Glutamatergic neuron (in vitro differentiated cells): ENCODE data around the gene MRPS5. TPM values are rescaled to one million over a fixed set of nuclear protein-coding genes. Genes with fewer than 3 reads are reported as not detected.
"Not testable (repeated sequence)": the region's sequence is repeated elsewhere in the genome, so short reads cannot be mapped to it uniquely, and the experiment has no call there.

ENCODE experiments used
- DNase-seq: peaks from one replicate; pipeline ENCODE4 v3.0.0; 2022
- H3K27ac Mint-ChIP-seq: one replicate; pipeline ENCODE4 v1.8.0; 2020; ENCODE audit warnings: mild to moderate bottlenecking, mixed read lengths, inconsistent platforms; ENCODE audit not compliant: unreplicated experiment
- H3K27me3 Mint-ChIP-seq: one replicate; pipeline ENCODE4 v1.8.0; 2020; ENCODE audit warnings: mild to moderate bottlenecking, moderate library complexity, mixed read lengths, inconsistent platforms; ENCODE audit not compliant: unreplicated experiment
- H3K36me3 Mint-ChIP-seq: one replicate; pipeline ENCODE4 v1.8.0; 2020; ENCODE audit warnings: mild to moderate bottlenecking, mixed read lengths, inconsistent platforms; ENCODE audit not compliant: unreplicated experiment
- H3K4me1 Mint-ChIP-seq: one replicate; pipeline ENCODE4 v1.8.0; 2020; ENCODE audit warnings: mild to moderate bottlenecking, low read depth, mixed read lengths, inconsistent platforms; ENCODE audit not compliant: unreplicated experiment
- H3K4me3 Mint-ChIP-seq: one replicate; pipeline ENCODE4 v1.8.0; 2020; ENCODE audit warnings: mild to moderate bottlenecking, mixed read lengths, inconsistent platforms; ENCODE audit not compliant: unreplicated experiment
- H3K9me3 Mint-ChIP-seq: one replicate; pipeline ENCODE4 v1.8.0; 2020; ENCODE audit warnings: mild to moderate bottlenecking, moderate library complexity, mixed read lengths, inconsistent platforms; ENCODE audit not compliant: unreplicated experiment
- CTCF ChIP-seq: fragments of 200-600 bp; sonication (generic); IDR thresholded peaks from one replicate; pipeline ENCODE4 v1.5.0; 2021; ENCODE audit not compliant: partially characterized antibody, unreplicated experiment
- total RNA-seq: library from RNA; stranded (reverse); fragmentation: NEBNext Ultra II Directional; extraction: Animal tissue kit (Norgen Biotek cat#: 25700); gene quantifications from one replicate; pipeline ENCODE4 v1.2.1, GENCODE V29; 2021; ENCODE audit not compliant: unreplicated experiment

The MRPS5 gene
- total RNA-seq, 1 donor from 2014 or later, result 68.7 TPM

DNA sequence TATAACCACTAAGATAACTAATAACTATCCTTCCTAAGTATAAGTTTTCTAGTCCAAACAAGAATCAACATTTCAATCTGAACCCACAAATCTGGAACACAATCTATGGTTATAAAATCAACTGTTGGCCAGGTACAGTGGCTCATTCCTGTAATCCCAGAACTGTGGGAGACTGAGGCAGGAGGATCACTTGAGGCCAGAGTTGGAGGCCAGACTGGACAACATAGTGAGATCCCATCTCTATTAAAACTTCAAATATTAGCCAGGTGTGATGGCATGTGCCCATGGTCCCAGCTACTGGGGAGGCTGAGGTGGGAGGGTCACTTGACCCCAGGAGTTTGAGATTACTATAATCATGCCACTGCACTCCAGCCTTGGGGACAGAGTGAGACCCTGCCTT lies 11.2 kb downstream of the MRPS5 start:
- H3K4me3 Mint-ChIP-seq, result no peak overlapping the region
- peaks cover 3% of the 10 kb centered on the region for H3K9me3 Mint-ChIP-seq
- H3K27me3 Mint-ChIP-seq, result no peaks in the 10 kb centered on the region
- TF ChIP-seq CTCF, result no peak
- no peak overlapping the region for H3K27ac Mint-ChIP-seq
- H3K36me3 Mint-ChIP-seq, result no peaks in the 10 kb centered on the region
- no peaks in the 10 kb centered on the region for H3K4me1 Mint-ChIP-seq
- no peak for DNase-seq

DNA sequence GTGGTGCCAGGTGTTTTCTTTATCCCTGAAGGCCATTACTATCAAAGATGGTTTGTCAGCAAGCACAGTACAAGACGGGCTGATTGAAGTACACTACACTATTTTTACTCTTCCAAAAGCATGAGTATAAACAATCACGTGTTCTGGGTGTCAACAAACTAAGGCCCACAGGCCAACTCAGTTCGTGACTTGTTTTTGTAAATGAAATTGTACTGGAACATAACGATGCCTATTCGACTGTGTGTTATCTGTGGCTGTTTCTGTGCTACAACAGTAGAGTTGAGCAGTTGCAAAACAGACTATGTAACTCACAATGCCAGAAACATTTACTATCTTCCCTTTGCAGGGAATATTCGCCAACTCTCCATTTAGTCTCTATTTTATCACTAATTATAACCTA lies 12.3 kb downstream of the MRPS5 start:
- Mint-ChIP-seq H3K9me3 (peaks cover 3% of the 10 kb centered on the region), H3K27me3 (peaks cover 2% of the 10 kb centered on the region), H3K4me1 (no peaks in the 10 kb centered on the region), H3K36me3 (no peaks in the 10 kb centered on the region), H3K4me3 (no peak overlapping the region), H3K27ac (no peak overlapping the region)
- no peak for DNase-seq
- no peak for TF ChIP-seq CTCF

DNA sequence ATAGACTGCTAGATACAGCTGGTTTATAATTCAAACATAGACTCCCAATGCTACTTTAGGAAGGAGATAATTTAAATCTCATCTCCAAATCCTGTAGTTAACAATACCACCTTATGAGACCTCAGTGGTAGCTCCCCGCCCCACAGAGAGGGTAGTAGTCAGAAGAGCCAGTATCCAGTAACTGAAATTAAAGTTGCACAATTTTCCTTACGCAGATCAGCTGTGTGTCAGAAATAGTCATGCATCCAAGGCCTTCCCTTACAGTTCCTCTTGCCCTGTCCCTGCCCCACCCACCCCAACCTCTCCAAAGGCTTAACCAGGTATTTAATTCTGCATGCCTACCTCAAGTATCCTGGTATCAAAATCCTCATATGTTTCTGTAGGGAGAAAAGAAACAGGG lies 15.5 kb downstream of the MRPS5 start:
- TF ChIP-seq CTCF, result no peak
- H3K4me1 Mint-ChIP-seq, result no peaks in the 10 kb centered on the region
- H3K27ac Mint-ChIP-seq, result no peak overlapping the region
- no peaks in the 10 kb centered on the region for H3K36me3 Mint-ChIP-seq
- peaks cover 3% of the 10 kb centered on the region for H3K9me3 Mint-ChIP-seq
- no peak overlapping the region for H3K4me3 Mint-ChIP-seq
- DNase-seq, result no peak
- peaks cover 2% of the 10 kb centered on the region for H3K27me3 Mint-ChIP-seq

DNA sequence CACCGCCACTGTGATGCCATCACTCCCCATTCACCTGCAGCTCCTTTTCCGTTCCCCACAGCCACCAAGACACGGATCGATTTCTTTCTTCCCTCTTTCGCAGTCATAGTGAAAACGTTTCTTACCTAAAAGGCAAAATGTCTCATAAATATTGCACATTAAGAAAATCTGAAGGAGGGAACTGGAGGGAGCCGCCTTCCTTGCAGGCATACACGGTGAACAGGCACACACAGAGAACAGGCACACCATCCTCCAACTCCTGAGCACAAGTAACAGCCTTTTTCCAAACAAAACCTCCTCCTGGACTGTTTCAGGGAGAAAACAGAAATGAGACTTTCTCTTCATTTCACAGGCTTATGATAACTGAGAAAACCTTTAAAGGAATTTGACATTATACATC lies 17.0 kb downstream of the MRPS5 start:
- DNase-seq, result no peak
- H3K9me3 Mint-ChIP-seq, result peaks cover 3% of the 10 kb centered on the region
- no peak overlapping the region for H3K4me3 Mint-ChIP-seq
- H3K4me1 Mint-ChIP-seq, result no peaks in the 10 kb centered on the region
- H3K27me3 Mint-ChIP-seq, result peaks cover 2% of the 10 kb centered on the region
- H3K27ac Mint-ChIP-seq, result no peak overlapping the region
- peaks cover 7% of the 10 kb centered on the region for H3K36me3 Mint-ChIP-seq
- TF ChIP-seq CTCF, result no peak

- no peak for DNase-seq
- Mint-ChIP-seq H3K27me3 (peaks cover 2% of the 10 kb centered on the region), H3K36me3 (peaks cover 21% of the 10 kb centered on the region), H3K4me3 (no peak overlapping the region), H3K9me3 (peaks cover 1% of the 10 kb centered on the region), H3K27ac (no peak overlapping the region), H3K4me1 (peaks cover 2% of the 10 kb centered on the region)
- no peak for TF ChIP-seq CTCF
These were observed 21.7 kb downstream of the MRPS5 start for GRCh38 chr2:95099910-95100309.

- peaks cover 28% of the 10 kb centered on the region for H3K36me3 Mint-ChIP-seq
- not testable (repeated sequence) for H3K27me3 Mint-ChIP-seq, DNase-seq
These were observed 23.3 kb downstream of the MRPS5 start for GRCh38 chr2:95098273-95098672.

More at GRCh38 chr2:95098273-95098672, 23.3 kb downstream of the MRPS5 start:
- not testable (repeated sequence) for H3K4me3 Mint-ChIP-seq, H3K4me1 Mint-ChIP-seq, H3K9me3 Mint-ChIP-seq, H3K27ac Mint-ChIP-seq
